Activated CD8-positive, alpha-beta T cell treated with anti-CD3 and anti-CD28 coated beads for 36 hours (primary cell): ENCODE data around the gene CLSTN2. TPM values are rescaled to one million over a fixed set of nuclear protein-coding genes. Genes with fewer than 3 reads are reported as not detected.

Source experiments
- ATAC-seq: fragments of 200-7000 bp; cut with Tn5 transposase; one replicate; pipeline ENCODE4 v1.10.0; 2021; ENCODE audit warnings: mild to moderate bottlenecking, moderate library complexity
- CTCF ChIA-PET: fragments of 350-600 bp; sonication (Branson Sonifier 250); formaldehyde crosslinking; loops from one replicate; lab custom pipeline; 2021; ENCODE audit warnings: antibody characterized with exemption; lab: Charles Lee
- POLR2A ChIA-PET: fragments of 350-600 bp; sonication (Branson Sonifier 250); formaldehyde crosslinking; loops from one replicate; lab custom pipeline; 2021; ENCODE audit warnings: antibody characterized with exemption; lab: Charles Lee
- DNase-seq: peaks from one replicate; pipeline ENCODE4 v3.0.0-alpha.2; 2020
- H3K27ac Mint-ChIP-seq: one replicate; pipeline ENCODE4 v1.8.0; 2021; ENCODE audit warnings: mild to moderate bottlenecking, mixed read lengths
- H3K27me3 Mint-ChIP-seq: one replicate; pipeline ENCODE4 v1.8.0; 2021; ENCODE audit warnings: mixed read lengths
- H3K36me3 Mint-ChIP-seq: one replicate; pipeline ENCODE4 v1.8.0; 2021; ENCODE audit warnings: low read depth, mixed read lengths
- H3K4me1 Mint-ChIP-seq: one replicate; pipeline ENCODE4 v1.8.0; 2021; ENCODE audit warnings: low read depth, mixed read lengths
- H3K4me3 Mint-ChIP-seq: one replicate; pipeline ENCODE4 v1.8.0; 2021; ENCODE audit warnings: mild to moderate bottlenecking, moderate library complexity, mixed read lengths
- H3K9me3 Mint-ChIP-seq: one replicate; pipeline ENCODE4 v1.8.0; 2021; ENCODE audit warnings: mixed read lengths
- CTCF ChIP-seq: fragments of 200-600 bp; IDR thresholded peaks from one replicate; pipeline ENCODE4 v1.8.0; 2022; ENCODE audit warnings: antibody characterized with exemption, mild to moderate bottlenecking
- intact Hi-C: fragments of 100-400 bp; cut with micrococcal nuclease; formaldehyde crosslinking; loops from one replicate; pipeline ENCODE4 v1.10.0; 2022
- total RNA-seq, 2 experiments: library from RNA; stranded (reverse); gene quantifications; one replicate each; pipeline ENCODE4 v1.2.3, GENCODE V29; 2021

CLSTN2 gene
- total RNA-seq, 2 experiments from 2014 or later, result not detected

DNA sequence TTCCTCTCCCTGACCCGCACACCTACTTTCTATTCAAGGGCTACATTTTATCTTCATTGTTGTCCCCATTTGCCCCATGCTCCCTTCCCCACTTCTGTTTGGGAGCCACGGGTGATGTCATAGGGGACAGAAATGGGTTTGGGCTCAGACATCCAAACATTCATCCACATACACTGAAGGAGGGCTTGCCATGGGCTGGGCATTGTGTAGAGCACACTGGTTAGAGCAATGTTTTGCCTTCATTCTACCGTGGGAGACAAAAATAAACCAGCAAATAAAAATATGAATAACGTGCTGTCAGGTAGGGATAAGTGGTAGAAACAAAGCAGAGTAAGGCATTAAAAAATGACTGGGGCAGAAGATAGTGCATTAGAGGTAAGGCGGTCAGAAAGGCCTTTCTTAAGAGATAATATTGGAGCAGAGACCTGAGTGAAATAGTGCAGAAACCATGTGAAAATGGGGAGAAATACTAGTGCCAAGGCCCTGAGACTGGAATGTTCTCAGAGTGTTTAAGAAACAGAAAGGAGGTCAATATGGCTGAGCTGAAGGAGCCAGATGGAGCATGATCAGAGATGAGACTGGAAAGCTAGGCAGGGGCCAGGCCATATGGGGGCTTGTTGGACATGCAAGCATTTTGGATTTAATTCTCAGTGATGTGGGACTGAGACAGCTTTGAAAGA is 40.9 kb upstream of the CLSTN2 start:
- ChIA-PET CTCF (no interaction called here), POLR2A (no interaction called here)
- no peaks in the 10 kb centered on the region for H3K36me3 Mint-ChIP-seq
- DNase-seq (no peak), ATAC-seq (no peak)
- H3K27me3 Mint-ChIP-seq, result no peaks in the 10 kb centered on the region
- no peaks in the 10 kb centered on the region for H3K9me3 Mint-ChIP-seq
- no peaks in the 10 kb centered on the region for H3K4me1 Mint-ChIP-seq
- no peak overlapping the region for H3K27ac Mint-ChIP-seq
- intact Hi-C loops, result no loop called here
- H3K4me3 Mint-ChIP-seq, result no peak overlapping the region
- TF ChIP-seq CTCF, result no peak

- ChIA-PET POLR2A (no interaction called here), CTCF (no interaction called here)
- H3K27me3 Mint-ChIP-seq, result no peaks in the 10 kb centered on the region
- no peaks in the 10 kb centered on the region for H3K4me1 Mint-ChIP-seq
- H3K4me3 Mint-ChIP-seq, result no peak overlapping the region
- no peak overlapping the region for H3K27ac Mint-ChIP-seq
- H3K9me3 Mint-ChIP-seq, result no peaks in the 10 kb centered on the region
- DNase-seq (no peak), ATAC-seq (no peak)
- intact Hi-C loops, result no loop called here
- TF ChIP-seq CTCF, result no peak
- H3K36me3 Mint-ChIP-seq, result no peaks in the 10 kb centered on the region
Observed at GRCh38 chr3:139894643-139894989, 40.4 kb upstream of the CLSTN2 start.

- H3K36me3 Mint-ChIP-seq, result no peaks in the 10 kb centered on the region
- no peak overlapping the region for H3K4me3 Mint-ChIP-seq
- DNase-seq (no peak), ATAC-seq (no peak)
- CTCF ChIA-PET, result no interaction called here
- POLR2A ChIA-PET, result no interaction called here
- no peak for TF ChIP-seq CTCF
- H3K9me3 Mint-ChIP-seq, result no peaks in the 10 kb centered on the region
- no peaks in the 10 kb centered on the region for H3K4me1 Mint-ChIP-seq
- intact Hi-C loops, result no loop called here
- H3K27ac Mint-ChIP-seq, result no peak overlapping the region
- peaks cover 2% of the 10 kb centered on the region for H3K27me3 Mint-ChIP-seq
Observed at GRCh38 chr3:139897759-139898158, 37.2 kb upstream of the CLSTN2 start.

- Mint-ChIP-seq H3K4me1 (no peaks in the 10 kb centered on the region), H3K36me3 (no peaks in the 10 kb centered on the region), H3K27me3 (peaks cover 6% of the 10 kb centered on the region), H3K9me3 (no peaks in the 10 kb centered on the region), H3K27ac (no peak overlapping the region), H3K4me3 (no peak overlapping the region)
- no peak for DNase-seq
- no peak for ATAC-seq
- ChIA-PET CTCF (no interaction called here), POLR2A (no interaction called here)
- intact Hi-C loops, result no loop called here
- TF ChIP-seq CTCF, result no peak
Observed at GRCh38 chr3:139906418-139906817, 28.6 kb upstream of the CLSTN2 start.

DNA sequence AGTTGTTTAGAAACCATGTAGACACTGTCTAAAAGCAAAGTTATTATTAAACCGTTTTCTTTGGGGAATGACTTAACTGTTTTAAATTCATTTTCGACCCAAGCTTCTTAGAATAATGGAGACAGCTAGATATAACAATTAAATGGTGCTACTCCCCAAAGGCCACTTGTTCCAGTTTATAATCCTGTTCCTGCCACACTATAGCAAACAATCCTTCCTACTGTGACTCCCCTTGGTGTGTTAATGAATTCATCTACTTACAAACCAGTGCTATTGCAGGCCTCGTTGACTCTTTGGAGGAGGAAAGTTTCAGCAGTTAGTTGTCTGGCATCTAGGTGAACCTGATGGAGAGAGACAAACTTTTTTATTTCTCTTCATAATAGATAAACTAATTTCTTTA is 25.2 kb upstream of the CLSTN2 start:
- TF ChIP-seq CTCF, result no peak
- ChIA-PET POLR2A (no interaction called here), CTCF (no interaction called here)
- no peak for DNase-seq
- Mint-ChIP-seq H3K27ac (no peak overlapping the region), H3K36me3 (no peaks in the 10 kb centered on the region), H3K27me3 (peaks cover 3% of the 10 kb centered on the region), H3K4me1 (no peaks in the 10 kb centered on the region), H3K9me3 (peaks cover 4% of the 10 kb centered on the region), H3K4me3 (no peak overlapping the region)
- intact Hi-C loops, result no loop called here
- ATAC-seq, result no peak
